A204.1 (cell line): ENCODE data around the gene TCL1B.
"Not testable (repeated sequence)": the region's sequence is repeated elsewhere in the genome, so short reads cannot be mapped to it uniquely, and the experiment has no call there.

Source experiments
- FAIRE-seq: peaks from 2 replicates; lab custom pipeline; 2012; peaks lifted over from hg19 to GRCh38; lab: Jason Lieb, UNC

TCL1B gene, protein sequence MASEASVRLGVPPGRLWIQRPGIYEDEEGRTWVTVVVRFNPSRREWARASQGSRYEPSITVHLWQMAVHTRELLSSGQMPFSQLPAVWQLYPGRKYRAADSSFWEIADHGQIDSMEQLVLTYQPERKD

GRCh38 chr14:95685978-95686922 is at the start of gene TCL1B:
Gene TCL1B (plus strand): TSS chr14:95686426. CDS start chr14:95686468, 42 bp downstream.
- no peak for FAIRE-seq

DNA sequence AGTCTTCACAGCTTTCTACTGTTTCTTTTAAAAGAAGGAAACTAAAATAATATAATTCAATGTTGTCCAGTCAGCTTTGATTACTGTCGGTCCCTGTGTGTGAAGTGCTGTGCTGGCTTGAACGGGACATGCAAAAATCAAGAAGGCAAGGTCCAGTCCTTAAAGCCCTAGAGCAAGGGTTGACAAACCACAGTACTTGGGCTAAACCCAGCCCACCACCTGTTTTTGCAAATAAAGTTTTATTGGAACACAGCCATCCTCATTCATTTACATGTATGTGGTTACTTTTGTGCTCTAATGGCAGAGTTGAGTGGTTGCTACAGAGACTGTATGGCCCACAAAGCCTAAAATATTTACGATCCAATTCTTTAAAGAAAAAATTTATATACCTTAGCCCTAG is 41.2 kb upstream of the TCL1B start:
- no peak for FAIRE-seq

DNA sequence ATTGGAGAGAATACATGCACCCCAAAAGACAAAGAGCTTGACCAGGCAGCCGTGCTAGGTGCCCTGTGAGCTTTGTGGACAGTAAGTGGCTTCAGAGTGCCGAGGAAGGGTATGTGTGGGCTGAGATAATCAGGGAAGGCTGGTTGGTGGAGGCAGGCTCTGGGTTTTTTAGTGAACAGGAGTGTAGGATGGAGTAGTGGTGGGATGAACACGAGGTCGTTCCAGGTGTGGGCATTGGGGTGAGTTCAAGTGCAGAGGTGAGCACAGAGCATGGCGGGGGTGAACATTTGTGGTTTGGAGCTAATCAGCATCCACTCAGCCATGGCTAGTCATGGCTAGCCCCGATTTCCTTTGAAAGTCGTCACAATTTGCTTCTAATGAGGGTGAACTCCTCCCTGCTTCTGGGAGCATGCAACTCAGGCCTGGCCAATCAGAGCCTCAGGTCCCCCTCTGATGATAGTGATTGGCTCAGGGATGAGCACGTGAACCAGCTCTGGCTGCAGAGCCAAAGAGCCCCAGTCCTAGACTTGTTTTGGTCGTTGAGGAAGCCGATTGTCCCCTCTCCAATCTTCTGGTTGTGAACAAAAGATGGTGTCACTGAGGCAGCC is 40.7 kb upstream of the TCL1B start:
- FAIRE-seq = no peak

DNA sequence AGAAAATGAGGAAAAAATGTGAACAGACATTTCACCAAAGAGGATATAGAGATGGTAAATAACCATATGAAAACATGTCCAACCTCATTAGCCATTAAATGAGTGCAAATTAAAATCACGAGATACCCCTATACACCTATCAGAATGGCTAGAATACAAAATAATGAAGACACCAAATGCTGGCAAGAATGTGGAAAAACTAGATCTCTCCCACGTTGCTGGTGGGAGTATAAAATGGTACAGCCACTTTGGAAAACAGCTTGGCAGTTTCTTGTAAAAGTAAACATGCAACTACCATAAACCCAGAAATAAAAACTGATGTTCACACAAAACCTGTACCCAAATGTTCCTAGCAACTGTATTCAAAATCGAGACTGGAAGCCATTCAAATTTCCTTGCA is 38.3 kb upstream of the TCL1B start:
- no peak for FAIRE-seq

DNA sequence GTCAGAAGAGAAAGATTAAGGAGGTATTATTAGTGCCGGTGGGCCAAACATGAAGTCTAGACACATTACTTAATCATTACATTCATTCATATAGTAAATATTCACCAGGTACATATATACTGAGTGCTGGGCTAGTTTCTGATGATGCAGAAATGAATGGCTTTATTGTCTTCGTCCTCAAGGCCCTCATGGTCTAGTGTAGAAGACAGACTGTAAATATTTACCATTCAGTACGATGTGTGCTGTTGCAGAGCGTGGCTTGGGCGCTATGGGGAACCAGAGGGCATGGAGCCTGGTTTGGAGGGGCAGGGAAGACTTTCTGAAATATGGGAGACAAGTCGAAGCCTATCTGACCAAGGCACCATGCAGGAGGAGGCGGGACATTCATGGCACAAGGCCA is 37.0 kb upstream of the TCL1B start:
- no peak for FAIRE-seq

DNA sequence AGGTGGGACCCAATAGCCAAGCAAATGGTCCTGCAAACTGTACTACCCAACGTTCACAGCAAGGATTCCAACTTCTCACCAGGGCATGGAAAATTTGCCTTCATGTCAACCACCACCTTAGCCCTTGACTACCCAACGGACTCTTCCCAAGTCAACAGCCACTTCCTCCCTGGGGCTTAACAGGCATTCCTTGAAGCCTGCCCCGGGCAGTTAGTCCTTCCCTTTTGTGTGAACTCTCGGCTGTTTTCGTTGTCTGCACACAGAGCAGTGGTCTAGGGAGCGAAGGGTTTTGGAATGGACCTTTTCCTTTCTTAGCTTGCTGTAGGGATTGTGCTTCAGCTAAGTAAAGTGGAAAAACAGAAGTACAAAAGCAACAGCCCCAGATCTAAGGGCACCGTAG is 35.2 kb upstream of the TCL1B start:
- FAIRE-seq = no peak

DNA sequence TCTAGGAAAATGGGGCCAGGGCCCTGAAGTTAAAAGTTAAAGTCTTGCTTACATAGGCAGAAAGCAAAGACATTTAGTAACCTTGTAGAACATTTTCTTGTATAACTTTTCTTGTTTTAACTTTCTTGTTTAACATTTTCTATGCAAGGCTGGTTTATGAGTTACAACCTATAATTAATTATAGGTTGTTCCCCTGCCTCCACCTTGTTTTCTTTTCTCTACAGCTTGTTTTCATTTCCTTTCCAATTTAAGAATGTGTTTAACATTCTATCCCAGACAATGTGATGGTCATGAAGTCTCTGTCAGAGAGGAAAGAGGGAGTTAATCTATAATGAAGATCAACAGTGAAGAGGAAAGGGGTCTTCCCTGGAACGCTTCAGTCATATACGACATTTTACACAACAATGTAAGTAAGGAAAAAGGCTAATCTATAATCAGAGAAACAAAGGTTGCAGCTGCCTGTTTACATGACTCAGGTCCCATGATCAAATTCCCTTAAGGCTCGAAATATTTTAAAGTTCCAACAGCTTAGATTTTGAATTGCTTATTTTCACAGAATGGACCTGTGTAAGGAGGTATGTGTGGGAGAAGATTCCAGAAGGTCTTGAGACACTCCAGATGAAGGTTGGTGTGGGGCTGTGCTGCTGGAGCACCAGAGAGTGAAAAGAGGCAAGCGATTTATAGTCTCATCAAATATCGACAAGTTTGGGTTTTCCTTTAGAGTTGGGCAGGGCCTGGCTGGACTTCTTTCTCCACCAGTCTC is 34.2 kb upstream of the TCL1B start:
- no peak for FAIRE-seq

- no peak for FAIRE-seq
These were observed 33.5 kb upstream of the TCL1B start for GRCh38 chr14:95652690-95653089.

GRCh38 chr14:95655461-95655860 is 30.8 kb upstream of the TCL1B start:
- no peak for FAIRE-seq

- FAIRE-seq = no peak
These were observed 29.6 kb upstream of the TCL1B start for GRCh38 chr14:95656634-95657033.

DNA sequence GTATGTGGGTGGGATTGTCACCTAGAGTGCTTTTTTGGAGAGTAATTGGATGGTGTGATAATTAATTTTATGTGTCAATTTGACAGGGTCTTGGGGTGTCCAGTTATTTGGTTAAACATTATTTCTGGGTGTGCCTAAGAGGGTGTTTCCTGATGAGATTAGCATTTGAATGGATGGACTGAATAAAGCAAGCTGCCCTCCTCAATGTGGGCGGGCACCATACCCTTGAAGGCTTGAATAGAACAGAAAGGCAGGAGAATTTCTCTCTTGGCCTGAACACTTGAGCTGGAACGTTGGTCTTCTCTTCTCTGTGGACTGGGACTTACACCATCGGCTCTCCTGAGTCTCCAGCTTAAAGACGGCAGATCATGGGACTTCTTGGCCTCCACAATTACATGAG is 28.8 kb upstream of the TCL1B start:
- FAIRE-seq = no peak

- FAIRE-seq = no peak
These were observed 26.8 kb upstream of the TCL1B start for GRCh38 chr14:95659293-95659989.

- FAIRE-seq = no peak
These were observed 26.2 kb upstream of the TCL1B start for GRCh38 chr14:95659990-95660385.

DNA sequence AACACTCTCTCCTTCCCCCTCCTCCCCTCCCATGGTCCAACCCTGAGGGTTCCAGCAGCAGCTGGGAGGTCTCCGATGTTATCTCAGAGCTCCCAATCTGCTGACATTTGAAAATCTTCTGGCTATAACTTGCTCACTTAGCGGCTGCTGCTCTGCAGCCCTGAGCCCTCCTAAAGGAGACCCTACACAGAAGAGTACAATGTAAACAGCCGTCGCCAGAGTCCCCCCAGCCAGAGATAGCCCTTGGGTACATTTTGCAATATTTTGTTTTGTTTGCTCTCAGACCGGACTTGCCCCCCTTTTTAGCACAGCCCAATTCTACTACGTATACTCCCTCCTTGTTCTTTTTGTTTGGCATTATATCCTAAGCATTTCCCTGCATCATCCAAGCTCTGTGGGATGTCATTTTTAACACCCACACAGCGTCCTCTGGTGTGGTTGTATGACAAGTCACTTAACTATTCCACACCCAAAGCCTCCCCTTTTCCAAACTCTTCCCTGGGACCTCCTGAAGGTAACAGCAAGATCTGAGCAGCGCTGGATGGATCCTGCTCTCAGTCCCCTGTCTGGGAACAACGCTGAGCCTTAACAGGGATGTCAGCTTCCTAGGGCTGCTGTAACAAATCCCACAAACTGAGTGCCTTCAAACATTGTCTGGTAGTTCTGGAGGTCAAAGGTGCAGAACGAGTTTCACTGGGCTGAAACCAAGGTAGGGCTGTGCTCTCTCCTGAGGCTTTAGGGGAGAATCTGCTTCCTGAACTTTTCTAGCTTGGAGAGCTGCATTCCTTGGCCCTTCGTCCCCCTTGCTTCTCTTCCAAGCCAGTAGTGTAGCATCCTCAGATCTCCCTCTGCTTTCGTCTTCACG is 25.3 kb upstream of the TCL1B start:
- no peak for FAIRE-seq

DNA sequence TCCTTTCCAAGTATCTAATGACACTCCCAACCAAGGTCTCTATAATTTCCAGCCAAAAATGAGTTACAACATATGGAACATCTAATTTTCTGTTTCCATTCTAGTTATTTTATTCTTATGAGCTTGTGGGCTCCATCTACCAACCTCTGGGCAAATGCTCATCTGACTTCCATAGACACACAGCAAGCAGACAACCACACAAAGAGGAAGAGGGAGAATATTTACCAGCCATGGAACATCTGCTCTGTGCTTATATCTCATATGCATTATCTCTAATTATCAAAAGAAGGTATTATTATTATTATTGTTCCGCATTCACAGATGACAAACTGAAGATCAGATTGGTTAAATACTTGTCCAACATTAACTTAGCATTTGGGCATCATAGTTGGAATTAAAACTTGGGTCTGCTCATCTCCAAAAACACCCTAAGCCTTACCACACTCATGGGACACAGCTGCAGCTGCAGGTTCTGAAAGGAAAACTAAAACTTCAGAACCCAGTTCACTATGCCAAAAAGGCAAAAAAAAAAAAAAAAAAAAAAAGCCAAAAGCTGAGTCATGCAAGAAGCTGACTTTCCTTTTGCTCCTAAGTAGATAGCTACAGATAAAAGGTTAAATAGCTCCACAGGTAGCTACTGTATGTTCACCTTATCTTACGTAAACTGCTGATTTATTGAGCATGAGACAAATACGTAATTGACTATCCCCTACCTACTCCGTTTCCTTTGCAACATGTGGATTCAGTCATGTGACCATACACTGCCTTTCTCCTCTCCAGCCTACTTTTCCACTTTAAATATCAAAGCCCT is 23.6 kb upstream of the TCL1B start:
- FAIRE-seq = no peak

GRCh38 chr14:95663226-95663797 is 22.9 kb upstream of the TCL1B start:
- no peak for FAIRE-seq

GRCh38 chr14:95664066-95664465 is 22.2 kb upstream of the TCL1B start:
- no peak for FAIRE-seq

GRCh38 chr14:95664546-95664945 is 21.7 kb upstream of the TCL1B start:
- FAIRE-seq = no peak

DNA sequence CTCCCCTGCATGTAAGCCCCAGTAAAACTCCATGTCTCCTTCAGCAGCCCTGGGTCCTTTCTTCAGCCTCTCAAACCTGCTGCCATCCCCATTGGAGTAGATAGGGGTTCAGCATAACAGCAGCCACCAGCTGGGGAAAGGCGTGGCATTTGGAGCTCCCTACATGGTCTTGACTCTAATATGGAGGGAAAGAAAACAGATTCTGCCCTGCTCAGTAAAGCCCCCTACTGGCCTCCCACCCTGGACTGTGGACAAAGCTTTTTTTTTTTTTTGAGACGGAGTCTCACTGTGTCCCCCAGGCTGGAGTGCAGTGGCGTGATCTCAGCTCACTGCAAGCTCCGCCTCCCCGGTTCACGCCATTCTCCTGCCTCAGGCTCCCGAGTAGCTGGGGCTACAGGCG is 20.7 kb upstream of the TCL1B start:
- FAIRE-seq = not testable (repeated sequence)

DNA sequence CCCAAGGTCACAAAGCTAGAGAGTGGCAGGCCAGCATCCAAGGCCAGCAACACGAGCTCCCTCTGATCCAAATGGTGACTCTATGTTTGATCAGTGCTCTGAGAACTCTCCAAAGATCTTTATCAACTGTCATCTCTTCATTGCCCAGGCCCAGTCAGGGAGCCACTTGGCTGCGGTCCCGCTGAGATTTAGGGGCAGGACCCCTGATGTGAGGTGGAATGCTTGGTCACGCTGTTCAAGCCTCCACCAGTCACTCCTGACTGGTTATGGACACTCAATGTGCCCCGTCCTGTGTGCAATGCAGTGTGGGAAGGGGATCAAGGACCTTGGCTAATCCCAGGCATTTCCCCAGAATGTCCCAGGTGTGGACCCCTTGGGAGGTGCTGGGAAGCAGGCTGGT is 19.8 kb upstream of the TCL1B start:
- no peak for FAIRE-seq
